Left lung (tissue), 10 donors: Measurements from ENCODE around the gene POLR2E. TPM values are rescaled to one million over a fixed set of nuclear protein-coding genes. Genes with fewer than 3 reads are reported as not detected.

ENCODE experiments used
- ATAC-seq: fragments of 200-7000 bp; cut with Tn5 transposase; one replicate; pipeline ENCODE4 v1.9.1; 2020; ENCODE audit warnings: moderate library complexity
- DNase-seq, 4 donors: peaks; one replicate each; pipeline ENCODE4 v3.0.0-alpha.2; 2013 to 2020
- H3K27ac ChIP-seq, 2 donors: fragments of 200-600 bp; sonication (generic) in 1 of 2; one replicate each; pipeline versions ENCODE4 v1.5.0 to v1.8.0; 2020 to 2021
- H3K27me3 ChIP-seq, 2 donors: fragments of 200-600 bp; sonication (generic) in 1 of 2; one replicate each; pipeline versions ENCODE4 v1.5.0 to v1.8.0; 2020 to 2021
- H3K36me3 ChIP-seq, 2 donors: fragments of 200-600 bp; sonication (generic) in 1 of 2; one replicate each; pipeline versions ENCODE4 v1.5.0 to v1.8.0; 2020 to 2021
- H3K4me1 ChIP-seq, 2 donors: fragments of 200-600 bp; one replicate each; pipeline ENCODE4 v1.8.0; 2021
- H3K4me3 ChIP-seq, 2 donors: fragments of 200-600 bp; sonication (generic) in 1 of 2; one replicate each; pipeline versions ENCODE4 v1.5.0 to v1.8.0; 2020 to 2021; ENCODE audit warnings: mild to moderate bottlenecking in 1 of 2
- H3K9me3 ChIP-seq, 2 donors: fragments of 200-600 bp; sonication (generic) in 1 of 2; one replicate each; pipeline versions ENCODE4 v1.5.0 to v1.8.0; 2020 to 2021
- CTCF ChIP-seq, 2 donors: fragments of 200-600 bp; sonication (generic) in 1 of 2; IDR thresholded peaks; one replicate each; pipeline versions ENCODE4 v1.5.0 to v1.8.0; 2021; ENCODE audit warnings: antibody characterized with exemption in 2 of 2
- intact Hi-C, 2 donors: fragments of 100-400 bp; cut with DNase I; formaldehyde crosslinking; loops; one replicate each; pipeline versions ENCODE4 v1.11.2 to v1.14.2; 2022
- polyA plus RNA-seq, 6 donors: library from polyadenylated mRNA; unstranded; fragments of 120-200 nt; gene quantifications; one replicate each; pipeline ENCODE4 v1.2.1, GENCODE V29; 2013; ENCODE audit not compliant: insufficient read length in 6 of 6
- total RNA-seq, 2 donors: library from RNA; stranded (reverse); fragmentation: NEBNext Ultra II Directional; extraction: Animal tissue kit (Norgen Biotek cat#: 25700); gene quantifications; one replicate each; pipeline ENCODE4 v1.2.1, GENCODE V29; 2021
- donor health status: DM: no; HTN: yes; CAD: no.
- donor health status: DM: no; HTN: no; CAD: no.

The POLR2E gene
- total and polyA plus RNA-seq, 8 donors, result 120 to 160 (median 139) TPM

GRCh38 chr19:1047696-1048147 lies 47.5 kb downstream of the POLR2E start:
- intact Hi-C loops, result no loop called here
- Histone ChIP-seq H3K9me3 (no peaks in the 10 kb centered on the region), H3K36me3 (peaks cover 0 to 36% of the 10 kb centered on the region in 2 donors), H3K27me3 (no peaks in the 10 kb centered on the region), H3K4me1 (no peaks in the 10 kb centered on the region), H3K27ac (no peak overlapping the region), H3K4me3 (no peak overlapping the region)
- DNase-seq, result no peak
- no peak for TF ChIP-seq CTCF (IDR thresholded peaks at IDR 0.05)
- ATAC-seq, result no peak

DNA sequence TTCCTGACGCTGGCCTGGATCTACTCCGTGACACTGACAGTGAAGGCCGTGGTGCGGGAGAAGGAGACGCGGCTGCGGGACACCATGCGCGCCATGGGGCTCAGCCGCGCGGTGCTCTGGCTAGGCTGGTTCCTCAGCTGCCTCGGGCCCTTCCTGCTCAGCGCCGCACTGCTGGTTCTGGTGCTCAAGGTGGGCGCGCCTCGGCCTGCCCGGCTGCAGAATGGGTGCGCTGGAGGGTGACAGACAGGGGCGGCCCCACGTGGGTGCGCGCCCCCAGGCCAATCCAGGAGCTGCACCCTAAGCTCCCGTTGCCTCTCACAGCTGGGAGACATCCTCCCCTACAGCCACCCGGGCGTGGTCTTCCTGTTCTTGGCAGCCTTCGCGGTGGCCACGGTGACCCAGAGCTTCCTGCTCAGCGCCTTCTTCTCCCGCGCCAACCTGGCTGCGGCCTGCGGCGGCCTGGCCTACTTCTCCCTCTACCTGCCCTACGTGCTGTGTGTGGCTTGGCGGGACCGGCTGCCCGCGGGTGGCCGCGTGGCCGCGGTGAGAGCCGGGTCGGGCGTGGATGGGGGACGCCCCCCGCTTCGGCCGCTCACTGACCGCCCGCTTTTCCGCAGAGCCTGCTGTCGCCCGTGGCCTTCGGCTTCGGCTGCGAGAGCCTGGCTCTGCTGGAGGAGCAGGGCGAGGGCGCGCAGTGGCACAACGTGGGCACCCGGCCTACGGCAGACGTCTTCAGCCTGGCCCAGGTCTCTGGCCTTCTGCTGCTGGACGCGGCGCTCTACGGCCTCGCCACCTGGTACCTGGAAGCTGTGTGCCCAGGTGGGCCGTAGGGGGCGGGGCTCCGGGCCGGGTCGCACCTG lies 48.1 kb downstream of the POLR2E start:
- H3K4me1 ChIP-seq, result peaks cover 0 to 2% of the 10 kb centered on the region in 2 donors
- no peaks in the 10 kb centered on the region for H3K27me3 ChIP-seq
- TF ChIP-seq CTCF (IDR thresholded peaks at IDR 0.05), result no peak
- no peak for ATAC-seq
- intact Hi-C loops, result no loop called here
- peak in 1 of 4 donors; percentile 72 for DNase-seq
- H3K27ac ChIP-seq, result no peak overlapping the region
- H3K4me3 ChIP-seq, result no peak overlapping the region
- H3K9me3 ChIP-seq, result no peaks in the 10 kb centered on the region
- H3K36me3 ChIP-seq, result peaks cover 0 to 43% of the 10 kb centered on the region in 2 donors

- Histone ChIP-seq H3K36me3 (peaks cover 0 to 43% of the 10 kb centered on the region in 2 donors), H3K4me3 (no peak overlapping the region), H3K9me3 (no peaks in the 10 kb centered on the region), H3K4me1 (peaks cover 6 to 11% of the 10 kb centered on the region in 2 donors), H3K27me3 (no peaks in the 10 kb centered on the region), H3K27ac (no peak overlapping the region)
- intact Hi-C loops, result no loop called here
- ATAC-seq (no peak), DNase-seq (peak in 1 of 4 donors; percentile 76)
- TF ChIP-seq CTCF (IDR thresholded peaks at IDR 0.05), result no peak
These were observed 49.0 kb downstream of the POLR2E start for GRCh38 chr19:1046117-1046626.

- Histone ChIP-seq H3K4me3 (no peak overlapping the region), H3K9me3 (no peaks in the 10 kb centered on the region), H3K27me3 (no peaks in the 10 kb centered on the region), H3K4me1 (peaks cover 15 to 20% of the 10 kb centered on the region in 2 donors), H3K27ac (no peak overlapping the region), H3K36me3 (peaks cover 0 to 43% of the 10 kb centered on the region in 2 donors)
- ATAC-seq (no peak), DNase-seq (peak in 1 of 4 donors; percentile 62)
- TF ChIP-seq CTCF (IDR thresholded peaks at IDR 0.05), result no peak
- intact Hi-C loops, result no loop called here
These were observed 50.0 kb downstream of the POLR2E start for GRCh38 chr19:1045247-1045603.
